Activated CD4-positive, alpha-beta T cell treated with anti-CD3 and anti-CD28 coated beads for 48 hours (primary cell): ENCODE measurements around the gene IL16.
A peak's percentile ranks its signal among the peaks of the same experiment; 100 is the strongest.
"Not testable (repeated sequence)": the region's sequence is repeated elsewhere in the genome, so short reads cannot be mapped to it uniquely, and the experiment has no call there.

ENCODE experiments used
- DNase-seq: peaks from one replicate; pipeline ENCODE4 v3.0.0-alpha.2; 2020

The IL16 gene

DNA sequence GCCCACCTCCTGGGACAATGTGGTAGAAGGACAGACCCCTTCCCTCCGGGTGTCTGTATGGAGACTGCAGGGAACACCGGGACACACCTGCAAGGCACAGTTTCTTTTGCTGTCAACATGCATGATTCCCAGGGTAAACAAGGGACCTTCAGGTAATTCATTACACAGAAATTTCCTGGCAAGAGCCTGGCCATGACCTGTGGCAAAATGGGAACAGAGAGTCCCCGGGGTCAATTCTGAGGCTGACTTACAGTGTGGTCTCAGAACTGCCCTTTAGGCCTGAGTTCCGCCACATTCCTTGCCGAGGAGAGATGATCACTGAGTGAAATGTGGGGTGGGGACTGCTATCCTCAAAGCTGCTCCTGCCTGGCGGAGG, 121.0 kb downstream of the IL16 start:
- DNase-seq, result no peak

- DNase-seq, result no peak
Measured at GRCh38 chr15:81321667-81322066, 125.0 kb downstream of the IL16 start.

GRCh38 chr15:81322676-81323253, 126.1 kb downstream of the IL16 start:
- DNase-seq, result no peak

GRCh38 chr15:81323559-81323943, 126.9 kb downstream of the IL16 start:
- no peak for DNase-seq

DNA sequence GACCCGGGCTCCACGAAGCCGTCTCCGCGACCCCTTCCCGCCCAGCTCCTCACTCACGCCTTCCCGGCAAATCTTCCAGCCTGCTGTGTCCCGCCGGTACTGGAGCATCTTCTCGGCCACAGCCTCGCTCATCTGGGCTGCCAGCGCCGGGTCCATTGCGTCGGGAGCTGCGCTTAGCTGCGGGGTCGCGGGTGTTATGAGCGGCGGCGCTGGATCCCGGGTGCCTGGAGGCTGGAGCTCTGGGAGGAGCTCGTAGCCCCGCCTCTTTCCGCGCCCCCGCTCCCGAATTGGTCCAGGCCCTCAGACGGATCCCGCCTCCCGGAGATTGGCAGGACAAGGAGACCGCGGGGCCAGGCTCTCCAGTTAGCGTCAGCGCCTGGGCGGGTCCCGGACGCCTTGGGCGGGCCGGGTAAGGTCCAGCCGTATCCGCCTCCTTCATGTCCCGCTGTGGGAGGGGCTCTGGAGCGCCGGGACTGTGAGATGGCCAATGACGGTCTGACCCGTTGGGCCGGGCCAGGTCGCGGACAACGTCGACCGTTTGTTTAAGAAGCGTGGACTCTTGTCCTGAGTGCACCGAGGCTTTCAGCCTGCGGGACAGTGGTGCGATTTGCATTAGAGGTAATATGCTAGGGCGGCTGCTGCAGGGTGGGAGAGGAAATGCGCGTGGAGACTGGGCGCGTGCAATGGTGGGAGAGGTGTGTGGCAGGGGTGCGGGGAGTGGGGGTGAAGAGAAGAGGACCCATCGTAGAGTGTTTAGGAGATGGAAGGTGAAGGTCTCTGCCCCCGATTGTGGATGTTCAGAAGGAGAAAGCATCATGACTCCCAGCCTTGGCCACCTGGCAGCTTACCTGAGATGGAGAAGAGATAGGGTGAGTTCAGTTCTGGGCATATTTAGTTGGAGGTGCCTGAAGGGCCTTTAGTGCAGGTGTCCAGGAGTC, 127.5 kb downstream of the IL16 start, which contains the start of gene STARD5:
TSS of gene STARD5 (minus strand) at position 198 of the 938 bp plus-strand sequence. CDS start at position 156, 42 bp downstream.
- peak; percentile 99 for DNase-seq

DNA sequence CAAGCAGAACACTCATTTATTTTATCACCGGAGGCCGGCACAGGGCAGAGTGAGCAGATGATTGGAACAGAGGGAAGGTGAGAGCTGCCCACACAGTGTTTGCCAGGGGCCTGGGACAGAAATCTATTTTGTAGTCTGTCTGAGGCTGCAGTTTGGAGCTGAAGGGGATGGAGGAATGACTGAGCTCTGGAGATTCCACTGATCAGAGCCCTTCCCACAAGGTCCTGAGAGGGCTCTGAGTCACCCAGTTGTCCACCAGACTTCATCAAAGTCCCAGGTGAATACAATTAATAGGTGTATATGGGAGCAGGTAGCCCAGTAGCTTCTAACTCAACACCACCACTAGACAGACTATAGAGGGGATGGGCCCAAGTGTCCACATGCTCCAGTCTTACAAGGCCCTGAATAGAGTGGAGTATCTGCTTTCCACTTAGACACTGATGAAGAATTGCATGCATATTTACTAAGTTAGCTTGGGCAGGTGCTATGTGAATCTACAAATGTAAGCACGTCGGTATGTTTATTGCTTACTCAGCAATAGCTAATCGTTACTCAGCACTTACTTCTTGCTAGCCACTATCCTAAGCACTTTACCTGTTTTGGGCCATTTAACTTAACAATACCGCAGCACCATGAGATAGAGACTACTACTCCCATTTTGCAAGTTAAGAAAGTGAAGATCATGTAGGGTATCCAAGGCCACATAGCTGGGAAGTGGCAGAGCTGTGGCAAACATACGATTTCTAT, 130.0 kb downstream of the IL16 start:
- no peak for DNase-seq

DNA sequence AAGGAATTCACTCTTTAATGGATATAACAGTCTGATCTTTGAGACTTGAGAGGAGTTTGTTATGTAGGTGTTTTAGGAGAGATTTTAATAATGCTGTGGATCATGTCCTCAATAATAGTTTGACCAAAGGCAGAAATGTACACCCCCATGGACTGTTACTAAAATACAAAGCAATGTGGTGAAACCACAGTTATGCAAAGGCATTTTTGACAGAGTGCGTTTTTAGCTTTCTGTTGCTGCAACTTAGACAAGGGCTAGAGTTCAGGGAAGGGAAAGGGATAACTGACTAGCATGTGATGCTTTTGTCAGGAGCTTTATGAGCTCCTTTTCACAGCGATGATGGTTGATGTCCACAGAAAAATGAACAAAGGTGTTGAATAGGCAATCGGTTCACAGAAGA, 130.8 kb downstream of the IL16 start:
- DNase-seq, result no peak

DNA sequence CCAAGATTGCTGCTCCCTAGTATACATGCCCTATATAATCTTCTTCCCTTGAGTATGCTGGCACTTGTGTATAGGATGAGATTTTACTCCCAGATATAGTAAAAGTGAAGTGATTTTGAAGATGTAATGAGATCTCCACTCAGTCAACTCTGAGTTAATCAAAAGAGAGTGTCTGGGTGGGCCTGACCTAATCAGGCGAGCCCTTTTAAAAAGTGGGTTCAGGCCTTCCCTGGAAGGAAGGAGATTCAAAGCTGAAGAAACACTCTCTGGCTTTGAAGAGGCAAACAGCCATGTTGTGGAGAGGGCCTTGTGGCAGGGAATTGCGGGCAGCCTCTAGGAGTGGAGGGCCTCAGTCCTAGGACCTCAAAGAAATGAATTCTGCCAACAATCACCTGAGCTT, 132.8 kb downstream of the IL16 start:
- DNase-seq, result no peak

- no peak for DNase-seq
Measured at GRCh38 chr15:81330366-81331090, 133.8 kb downstream of the IL16 start.

DNA sequence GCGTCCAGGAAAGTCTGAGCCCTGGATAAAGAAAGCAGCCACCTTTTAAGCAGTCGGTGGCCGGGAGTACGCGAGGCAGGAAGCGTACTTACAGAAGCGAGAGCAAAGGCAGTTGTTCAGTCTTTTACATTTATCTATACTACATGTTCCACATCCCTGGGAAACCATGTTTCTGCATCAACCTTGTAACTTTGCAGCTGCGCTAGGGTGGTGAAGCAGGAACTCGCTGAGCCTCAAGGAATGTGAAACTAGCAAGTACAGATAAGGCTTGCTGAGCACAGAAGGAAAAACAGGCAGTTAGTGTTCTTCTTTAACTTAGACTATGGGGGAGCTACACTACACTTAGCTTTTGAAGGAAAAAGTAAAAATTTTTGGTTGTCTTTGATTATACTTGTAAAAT, 134.5 kb downstream of the IL16 start:
- not testable (repeated sequence) for DNase-seq

GRCh38 chr15:81331600-81331999, 134.9 kb downstream of the IL16 start:
- no peak for DNase-seq

GRCh38 chr15:81332326-81332725, 135.6 kb downstream of the IL16 start:
- DNase-seq, result no peak

- no peak for DNase-seq
Measured at GRCh38 chr15:81333363-81333762, 136.7 kb downstream of the IL16 start.

GRCh38 chr15:81334768-81335435, 138.2 kb downstream of the IL16 start:
- DNase-seq, result no peak

- no peak for DNase-seq
Measured at GRCh38 chr15:81335631-81336030, 139.0 kb downstream of the IL16 start.

GRCh38 chr15:81336568-81336967, 139.9 kb downstream of the IL16 start:
- DNase-seq, result peak; percentile 30

- no peak for DNase-seq
Measured at GRCh38 chr15:81337241-81337640, 140.6 kb downstream of the IL16 start.

DNA sequence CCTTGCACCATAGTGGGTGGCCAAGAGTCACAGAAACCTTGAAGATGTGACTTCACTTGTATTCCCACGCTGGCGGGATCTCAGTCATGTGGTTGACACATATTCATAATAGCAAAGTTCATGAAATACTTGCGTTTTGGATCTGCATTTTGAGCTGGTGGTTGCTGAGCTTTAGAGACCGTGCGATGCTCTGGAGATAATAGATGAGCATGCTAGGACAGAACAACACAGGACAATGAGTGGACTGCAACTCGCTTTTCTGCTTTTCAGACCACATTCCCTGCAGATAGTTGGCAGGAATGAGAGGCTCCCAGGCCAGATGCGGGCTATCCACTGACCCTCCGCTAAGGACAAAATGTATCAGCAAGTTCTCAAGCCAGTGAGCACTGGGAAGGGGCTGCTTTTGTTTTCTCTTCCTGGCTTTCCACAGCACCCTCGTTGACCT, 141.1 kb downstream of the IL16 start:
- DNase-seq, result no peak

GRCh38 chr15:81338170-81339007, 141.7 kb downstream of the IL16 start:
- no peak for DNase-seq

GRCh38 chr15:81339321-81339720, 142.6 kb downstream of the IL16 start:
- DNase-seq, result no peak

DNA sequence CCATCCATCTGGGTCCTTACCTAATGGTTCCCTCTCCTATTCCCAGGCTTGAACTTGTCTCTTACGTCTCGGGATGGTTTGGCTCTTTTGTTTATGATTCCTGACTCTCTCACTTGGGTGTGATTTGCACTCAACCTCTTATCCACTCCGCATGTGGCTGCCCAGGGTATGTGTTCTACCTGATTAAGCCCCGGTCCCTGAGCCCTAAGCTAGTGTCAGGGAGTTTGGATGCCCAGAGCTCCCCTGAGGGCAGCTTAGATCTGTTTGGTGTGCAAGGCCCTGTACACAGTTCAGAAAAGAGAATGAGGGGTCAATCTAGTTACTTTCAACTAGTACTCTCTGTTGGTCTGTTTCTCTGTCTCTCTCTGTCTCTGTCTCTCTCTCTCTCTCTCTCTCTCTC, 143.2 kb downstream of the IL16 start:
- DNase-seq, result no peak
